Dendritic cell treated with granulocyte-macrophage colony-stimulating factor and Interleukin-4, amounts not matched to agents 40 ng/mL and 50 ng/mL, for 4 days (primary cell): ENCODE data around the gene IFT74.

Experiments
- H3K27ac Mint-ChIP-seq: one replicate; pipeline ENCODE4 v1.8.0; 2022; ENCODE audit warnings: mild to moderate bottlenecking, mixed read lengths
- H3K27me3 Mint-ChIP-seq: one replicate; pipeline ENCODE4 v1.8.0; 2022; ENCODE audit warnings: mild to moderate bottlenecking, mixed read lengths
- H3K36me3 Mint-ChIP-seq: one replicate; pipeline ENCODE4 v1.8.0; 2022; ENCODE audit warnings: low read depth, mixed read lengths
- H3K4me1 Mint-ChIP-seq: one replicate; pipeline ENCODE4 v1.8.0; 2022; ENCODE audit warnings: low read depth, mixed read lengths
- H3K4me3 Mint-ChIP-seq: one replicate; pipeline ENCODE4 v1.8.0; 2022; ENCODE audit warnings: mild to moderate bottlenecking, moderate library complexity, mixed read lengths
- H3K9me3 Mint-ChIP-seq: one replicate; pipeline ENCODE4 v1.8.0; 2022; ENCODE audit warnings: mixed read lengths
- intact Hi-C: fragments of 100-400 bp; cut with micrococcal nuclease; formaldehyde crosslinking; loops from one replicate; pipeline ENCODE4 v1.15.0; 2022

IFT74 gene

GRCh38 chr9:27005491-27005890, 49.3 kb downstream of the IFT74 start, which contains the start of gene LRRC19:
LRRC19 (minus strand) TSS chr9:27005672; CDS start chr9:26999694, 5,978 bp downstream.
- Mint-ChIP-seq H3K27ac (no peak within 1 kb of the TSS), H3K4me3 (no peak within 1 kb of the TSS), H3K27me3 (no peaks in the 10 kb centered on the region), H3K9me3 (peaks cover 9% of the 10 kb centered on the region), H3K36me3 (peaks cover 18% of the 10 kb centered on the region), H3K4me1 (no peaks in the 10 kb centered on the region)
- intact Hi-C loops: no loop called here

- H3K9me3 Mint-ChIP-seq: peaks cover 8% of the 10 kb centered on the region
- intact Hi-C loops: no loop called here
- no peaks in the 10 kb centered on the region for H3K4me1 Mint-ChIP-seq
- H3K4me3 Mint-ChIP-seq: no peak overlapping the region
- H3K36me3 Mint-ChIP-seq: peaks cover 40% of the 10 kb centered on the region
- no peaks in the 10 kb centered on the region for H3K27me3 Mint-ChIP-seq
- no peak overlapping the region for H3K27ac Mint-ChIP-seq
These were observed 63.4 kb downstream of the IFT74 start for GRCh38 chr9:27019589-27019988.

- H3K36me3 Mint-ChIP-seq: peaks cover 49% of the 10 kb centered on the region
- H3K9me3 Mint-ChIP-seq: peaks cover 15% of the 10 kb centered on the region
- H3K27ac Mint-ChIP-seq: no peak overlapping the region
- no peak overlapping the region for H3K4me3 Mint-ChIP-seq
- no peaks in the 10 kb centered on the region for H3K27me3 Mint-ChIP-seq
- H3K4me1 Mint-ChIP-seq: peaks cover 6% of the 10 kb centered on the region
- intact Hi-C loops: no loop called here
These were observed 66.7 kb downstream of the IFT74 start for GRCh38 chr9:27022920-27023319.

- peak overlapping the region; percentile 71 for H3K27ac Mint-ChIP-seq
- intact Hi-C loops: no loop called here
- no peak overlapping the region for H3K4me3 Mint-ChIP-seq
- peaks cover 13% of the 10 kb centered on the region for H3K36me3 Mint-ChIP-seq
- no peaks in the 10 kb centered on the region for H3K27me3 Mint-ChIP-seq
- H3K4me1 Mint-ChIP-seq: peaks cover 6% of the 10 kb centered on the region
- peaks cover 9% of the 10 kb centered on the region for H3K9me3 Mint-ChIP-seq
These were observed 73.0 kb downstream of the IFT74 start for GRCh38 chr9:27029186-27029585.

- Mint-ChIP-seq H3K9me3 (no peaks in the 10 kb centered on the region), H3K36me3 (peaks cover 6% of the 10 kb centered on the region), H3K27me3 (no peaks in the 10 kb centered on the region), H3K27ac (no peak overlapping the region), H3K4me1 (no peaks in the 10 kb centered on the region), H3K4me3 (no peak overlapping the region)
- intact Hi-C loops: loop anchor here (2.0 kb wide), 2 partner anchors 243 to 513 kb away; no protein-coding TSS in a partner anchor
These were observed 77.7 kb downstream of the IFT74 start for GRCh38 chr9:27033815-27034403.

GRCh38 chr9:27037499-27037898, 81.3 kb downstream of the IFT74 start:
- Mint-ChIP-seq H3K9me3 (no peaks in the 10 kb centered on the region), H3K36me3 (peaks cover 6% of the 10 kb centered on the region), H3K27me3 (no peaks in the 10 kb centered on the region), H3K4me3 (no peak overlapping the region), H3K27ac (no peak overlapping the region), H3K4me1 (no peaks in the 10 kb centered on the region)
- intact Hi-C loops: no loop called here

GRCh38 chr9:27041746-27042145, 85.5 kb downstream of the IFT74 start:
- H3K4me1 Mint-ChIP-seq: no peaks in the 10 kb centered on the region
- H3K36me3 Mint-ChIP-seq: peaks cover under 1% of the 10 kb centered on the region
- H3K27ac Mint-ChIP-seq: no peak overlapping the region
- no peak overlapping the region for H3K4me3 Mint-ChIP-seq
- H3K9me3 Mint-ChIP-seq: no peaks in the 10 kb centered on the region
- no peaks in the 10 kb centered on the region for H3K27me3 Mint-ChIP-seq
- intact Hi-C loops: no loop called here

GRCh38 chr9:27042476-27042875, 86.3 kb downstream of the IFT74 start:
- intact Hi-C loops: no loop called here
- Mint-ChIP-seq H3K4me1 (no peaks in the 10 kb centered on the region), H3K27ac (no peak overlapping the region), H3K4me3 (no peak overlapping the region), H3K36me3 (no peaks in the 10 kb centered on the region), H3K9me3 (no peaks in the 10 kb centered on the region), H3K27me3 (no peaks in the 10 kb centered on the region)

- no peak overlapping the region for H3K4me3 Mint-ChIP-seq
- no peak overlapping the region for H3K27ac Mint-ChIP-seq
- intact Hi-C loops: no loop called here
- H3K36me3 Mint-ChIP-seq: no peaks in the 10 kb centered on the region
- H3K9me3 Mint-ChIP-seq: no peaks in the 10 kb centered on the region
- no peaks in the 10 kb centered on the region for H3K27me3 Mint-ChIP-seq
- H3K4me1 Mint-ChIP-seq: no peaks in the 10 kb centered on the region
These were observed 87.0 kb downstream of the IFT74 start for GRCh38 chr9:27043176-27043575.

- Mint-ChIP-seq H3K4me3 (peak overlapping the region; percentile 34), H3K27ac (peak overlapping the region; percentile 63), H3K36me3 (peaks cover 9% of the 10 kb centered on the region), H3K9me3 (no peaks in the 10 kb centered on the region), H3K27me3 (no peaks in the 10 kb centered on the region), H3K4me1 (no peaks in the 10 kb centered on the region)
- intact Hi-C loops: loop anchor here (5.0 kb wide), 1 partner anchor 230 kb away; no protein-coding TSS in a partner anchor
These were observed 90.9 kb downstream of the IFT74 start for GRCh38 chr9:27047136-27047535.

- Mint-ChIP-seq H3K4me3 (no peak overlapping the region), H3K9me3 (no peaks in the 10 kb centered on the region), H3K27me3 (no peaks in the 10 kb centered on the region), H3K36me3 (peaks cover 17% of the 10 kb centered on the region), H3K27ac (peak overlapping the region; percentile 66), H3K4me1 (peaks cover 6% of the 10 kb centered on the region)
- intact Hi-C loops: no loop called here
These were observed 97.3 kb downstream of the IFT74 start for GRCh38 chr9:27053369-27054022.

GRCh38 chr9:27054125-27054524, 97.9 kb downstream of the IFT74 start:
- peaks cover 11% of the 10 kb centered on the region for H3K36me3 Mint-ChIP-seq

GRCh38 chr9:27054841-27055240, 98.6 kb downstream of the IFT74 start:
- intact Hi-C loops: no loop called here
- H3K9me3 Mint-ChIP-seq: no peaks in the 10 kb centered on the region
- H3K27ac Mint-ChIP-seq: no peak overlapping the region
- no peak overlapping the region for H3K4me3 Mint-ChIP-seq
- H3K36me3 Mint-ChIP-seq: peaks cover 9% of the 10 kb centered on the region
- H3K4me1 Mint-ChIP-seq: peaks cover 6% of the 10 kb centered on the region
- H3K27me3 Mint-ChIP-seq: no peaks in the 10 kb centered on the region

More at GRCh38 chr9:27054125-27054524, 97.9 kb downstream of the IFT74 start:
- Mint-ChIP-seq H3K4me1 (peaks cover 6% of the 10 kb centered on the region), H3K27ac (no peak overlapping the region), H3K4me3 (no peak overlapping the region), H3K9me3 (no peaks in the 10 kb centered on the region), H3K27me3 (no peaks in the 10 kb centered on the region)
- intact Hi-C loops: no loop called here

- no peaks in the 10 kb centered on the region for H3K9me3 Mint-ChIP-seq
- no peak overlapping the region for H3K27ac Mint-ChIP-seq
- intact Hi-C loops: no loop called here
- peaks cover 9% of the 10 kb centered on the region for H3K36me3 Mint-ChIP-seq
- H3K27me3 Mint-ChIP-seq: no peaks in the 10 kb centered on the region
- no peaks in the 10 kb centered on the region for H3K4me1 Mint-ChIP-seq
- no peak overlapping the region for H3K4me3 Mint-ChIP-seq
These were observed 103.2 kb downstream of the IFT74 start for GRCh38 chr9:27059412-27059811.
